ENCODE data around the gene C2CD5.
"Not testable (repeated sequence)": the region's sequence is repeated elsewhere in the genome, so short reads cannot be mapped to it uniquely, and the experiment has no call there.

The C2CD5 gene

GRCh38 chr12:22526836-22527235 lies 17.5 kb downstream of the C2CD5 start:
- H3K4me3 Mint-ChIP-seq, result no peak overlapping the region
- H3K27me3 Mint-ChIP-seq, result no peaks in the 10 kb centered on the region
- peaks cover 7% of the 10 kb centered on the region for H3K4me1 Mint-ChIP-seq (ENCODE audit: low read depth)
- H3K9me3 Mint-ChIP-seq (ENCODE audit: low read depth), result no peaks in the 10 kb centered on the region
- H3K27ac Mint-ChIP-seq, result no peak overlapping the region
- peaks cover 13% of the 10 kb centered on the region for H3K36me3 Mint-ChIP-seq

GRCh38 chr12:22525426-22525825 lies 18.9 kb downstream of the C2CD5 start:
- no peaks in the 10 kb centered on the region for H3K9me3 Mint-ChIP-seq (ENCODE audit: low read depth)
- H3K27me3 Mint-ChIP-seq, result no peaks in the 10 kb centered on the region
- H3K4me3 Mint-ChIP-seq, result no peak overlapping the region
- H3K27ac Mint-ChIP-seq, result no peak overlapping the region
- H3K4me1 Mint-ChIP-seq (ENCODE audit: low read depth), result peaks cover 7% of the 10 kb centered on the region
- peaks cover 5% of the 10 kb centered on the region for H3K36me3 Mint-ChIP-seq

GRCh38 chr12:22518998-22519397 lies 25.3 kb downstream of the C2CD5 start:
- Mint-ChIP-seq H3K9me3 (ENCODE audit: low read depth) (no peaks in the 10 kb centered on the region), H3K4me1 (ENCODE audit: low read depth) (no peaks in the 10 kb centered on the region), H3K36me3 (peaks cover 8% of the 10 kb centered on the region), H3K4me3 (no peak overlapping the region), H3K27me3 (no peaks in the 10 kb centered on the region), H3K27ac (no peak overlapping the region)

- peaks cover 9% of the 10 kb centered on the region for H3K36me3 Mint-ChIP-seq
- H3K27ac Mint-ChIP-seq, result no peak overlapping the region
- H3K9me3 Mint-ChIP-seq (ENCODE audit: low read depth), result no peaks in the 10 kb centered on the region
- no peaks in the 10 kb centered on the region for H3K4me1 Mint-ChIP-seq (ENCODE audit: low read depth)
- no peaks in the 10 kb centered on the region for H3K27me3 Mint-ChIP-seq
- no peak overlapping the region for H3K4me3 Mint-ChIP-seq
Measured at GRCh38 chr12:22518060-22518719, 26.2 kb downstream of the C2CD5 start.

GRCh38 chr12:22514875-22515274 lies 29.5 kb downstream of the C2CD5 start:
- Mint-ChIP-seq H3K27me3 (no peaks in the 10 kb centered on the region), H3K36me3 (peaks cover 9% of the 10 kb centered on the region), H3K9me3 (ENCODE audit: low read depth) (no peaks in the 10 kb centered on the region), H3K4me3 (no peak overlapping the region), H3K27ac (no peak overlapping the region), H3K4me1 (ENCODE audit: low read depth) (no peaks in the 10 kb centered on the region)

- Mint-ChIP-seq H3K4me1 (ENCODE audit: low read depth) (no peaks in the 10 kb centered on the region), H3K9me3 (ENCODE audit: low read depth) (no peaks in the 10 kb centered on the region), H3K4me3 (no peak overlapping the region), H3K36me3 (peaks cover 11% of the 10 kb centered on the region), H3K27me3 (no peaks in the 10 kb centered on the region), H3K27ac (no peak overlapping the region)
Measured at GRCh38 chr12:22505826-22506225, 38.5 kb downstream of the C2CD5 start.

- H3K27ac Mint-ChIP-seq, result no peak overlapping the region
- H3K4me1 Mint-ChIP-seq (ENCODE audit: low read depth), result no peaks in the 10 kb centered on the region
- peaks cover 5% of the 10 kb centered on the region for H3K36me3 Mint-ChIP-seq
Measured at GRCh38 chr12:22500100-22500499, 44.2 kb downstream of the C2CD5 start.

GRCh38 chr12:22499445-22499844 lies 44.9 kb downstream of the C2CD5 start:
- no peaks in the 10 kb centered on the region for H3K9me3 Mint-ChIP-seq (ENCODE audit: low read depth)
- no peak overlapping the region for H3K4me3 Mint-ChIP-seq
- H3K27me3 Mint-ChIP-seq, result no peaks in the 10 kb centered on the region
- peaks cover 3% of the 10 kb centered on the region for H3K36me3 Mint-ChIP-seq
- H3K4me1 Mint-ChIP-seq (ENCODE audit: low read depth), result no peaks in the 10 kb centered on the region
- no peak overlapping the region for H3K27ac Mint-ChIP-seq

More at GRCh38 chr12:22500100-22500499, 44.2 kb downstream of the C2CD5 start:
- H3K9me3 Mint-ChIP-seq (ENCODE audit: low read depth), result no peaks in the 10 kb centered on the region
- H3K4me3 Mint-ChIP-seq, result no peak overlapping the region
- no peaks in the 10 kb centered on the region for H3K27me3 Mint-ChIP-seq

- H3K27ac Mint-ChIP-seq, result no peak overlapping the region
- H3K4me3 Mint-ChIP-seq, result no peak overlapping the region
- H3K36me3 Mint-ChIP-seq, result peaks cover 14% of the 10 kb centered on the region
- H3K9me3 Mint-ChIP-seq (ENCODE audit: low read depth), result no peaks in the 10 kb centered on the region
- no peaks in the 10 kb centered on the region for H3K27me3 Mint-ChIP-seq
- no peaks in the 10 kb centered on the region for H3K4me1 Mint-ChIP-seq (ENCODE audit: low read depth)
Measured at GRCh38 chr12:22494319-22494718, 50.0 kb downstream of the C2CD5 start.

- Mint-ChIP-seq H3K4me3 (no peak overlapping the region), H3K4me1 (ENCODE audit: low read depth) (no peaks in the 10 kb centered on the region), H3K27ac (no peak overlapping the region), H3K36me3 (peaks cover 21% of the 10 kb centered on the region), H3K27me3 (no peaks in the 10 kb centered on the region), H3K9me3 (ENCODE audit: low read depth) (no peaks in the 10 kb centered on the region)
Measured at GRCh38 chr12:22491034-22491433, 53.3 kb downstream of the C2CD5 start.

- no peaks in the 10 kb centered on the region for H3K9me3 Mint-ChIP-seq (ENCODE audit: low read depth)
- H3K36me3 Mint-ChIP-seq, result peaks cover 25% of the 10 kb centered on the region
- no peak overlapping the region for H3K27ac Mint-ChIP-seq
- H3K4me3 Mint-ChIP-seq, result no peak overlapping the region
- no peaks in the 10 kb centered on the region for H3K4me1 Mint-ChIP-seq (ENCODE audit: low read depth)
- H3K27me3 Mint-ChIP-seq, result no peaks in the 10 kb centered on the region
Measured at GRCh38 chr12:22488478-22488877, 55.9 kb downstream of the C2CD5 start.

GRCh38 chr12:22487683-22488082 lies 56.7 kb downstream of the C2CD5 start:
- H3K4me3 Mint-ChIP-seq; H3K27me3 Mint-ChIP-seq; H3K9me3 Mint-ChIP-seq (ENCODE audit: low read depth); H3K27ac Mint-ChIP-seq; H3K4me1 Mint-ChIP-seq (ENCODE audit: low read depth): not testable (repeated sequence)
- H3K36me3 Mint-ChIP-seq, result peaks cover 26% of the 10 kb centered on the region

- Mint-ChIP-seq H3K27me3 (no peaks in the 10 kb centered on the region), H3K4me1 (ENCODE audit: low read depth) (peaks cover 3% of the 10 kb centered on the region), H3K4me3 (no peak overlapping the region), H3K36me3 (peaks cover 12% of the 10 kb centered on the region), H3K27ac (no peak overlapping the region), H3K9me3 (ENCODE audit: low read depth) (no peaks in the 10 kb centered on the region)
Measured at GRCh38 chr12:22481547-22482104, 62.7 kb downstream of the C2CD5 start.

- H3K36me3 Mint-ChIP-seq, result peaks cover 12% of the 10 kb centered on the region
Measured at GRCh38 chr12:22480814-22481213, 63.5 kb downstream of the C2CD5 start.

GRCh38 chr12:22480016-22480415 lies 64.3 kb downstream of the C2CD5 start:
- Mint-ChIP-seq H3K27ac (no peak overlapping the region), H3K36me3 (peaks cover 12% of the 10 kb centered on the region), H3K27me3 (no peaks in the 10 kb centered on the region), H3K4me3 (no peak overlapping the region), H3K4me1 (ENCODE audit: low read depth) (peaks cover 3% of the 10 kb centered on the region), H3K9me3 (ENCODE audit: low read depth) (no peaks in the 10 kb centered on the region)

More at GRCh38 chr12:22480814-22481213, 63.5 kb downstream of the C2CD5 start:
- H3K27me3 Mint-ChIP-seq; H3K4me3 Mint-ChIP-seq; H3K4me1 Mint-ChIP-seq (ENCODE audit: low read depth); H3K9me3 Mint-ChIP-seq (ENCODE audit: low read depth); H3K27ac Mint-ChIP-seq: not testable (repeated sequence)

GRCh38 chr12:22477894-22478287 lies 66.5 kb downstream of the C2CD5 start:
- Mint-ChIP-seq H3K4me1 (ENCODE audit: low read depth) (peaks cover 13% of the 10 kb centered on the region), H3K27ac (no peak overlapping the region), H3K27me3 (no peaks in the 10 kb centered on the region), H3K9me3 (ENCODE audit: low read depth) (no peaks in the 10 kb centered on the region), H3K4me3 (no peak overlapping the region), H3K36me3 (peaks cover 10% of the 10 kb centered on the region)
